GM19438 (cell line): ENCODE measurements around the gene RRAD.
"Not testable (repeated sequence)": the region's sequence is repeated elsewhere in the genome, so short reads cannot be mapped to it uniquely, and the experiment has no call there.

Experiments used
- ATAC-seq: cut with Tn5 transposase; IDR thresholded peaks from one replicate; pipeline ENCODE4 v1.9.1; 2021; ENCODE audit warnings: low read depth; ENCODE audit not compliant: unreplicated experiment

The RRAD gene

GRCh38 chr16:66903544-66904427 is 21.5 kb downstream of the RRAD start:
- no peak for ATAC-seq

- no peak for ATAC-seq
Observed at GRCh38 chr16:66902648-66903543, 22.4 kb downstream of the RRAD start.

DNA sequence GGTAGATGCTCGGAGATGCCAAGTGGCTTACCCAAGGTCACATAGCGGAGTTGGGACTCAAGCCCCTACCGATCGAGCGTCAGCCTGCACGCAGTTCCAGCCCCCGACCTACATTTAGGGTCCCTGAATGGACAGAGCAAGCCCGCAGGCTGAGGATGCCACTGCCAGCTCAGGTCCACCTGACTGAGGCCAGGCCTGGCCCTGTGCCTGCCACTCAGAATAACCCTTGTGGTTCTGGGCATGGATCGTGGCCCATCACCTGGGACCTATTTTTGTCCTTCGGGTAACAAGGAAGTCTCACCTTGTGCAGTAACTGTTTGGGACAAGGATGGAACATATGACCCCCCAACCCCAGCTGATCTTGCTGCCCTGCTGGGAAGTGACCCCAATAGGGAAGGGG is 23.7 kb downstream of the RRAD start:
- no peak for ATAC-seq

DNA sequence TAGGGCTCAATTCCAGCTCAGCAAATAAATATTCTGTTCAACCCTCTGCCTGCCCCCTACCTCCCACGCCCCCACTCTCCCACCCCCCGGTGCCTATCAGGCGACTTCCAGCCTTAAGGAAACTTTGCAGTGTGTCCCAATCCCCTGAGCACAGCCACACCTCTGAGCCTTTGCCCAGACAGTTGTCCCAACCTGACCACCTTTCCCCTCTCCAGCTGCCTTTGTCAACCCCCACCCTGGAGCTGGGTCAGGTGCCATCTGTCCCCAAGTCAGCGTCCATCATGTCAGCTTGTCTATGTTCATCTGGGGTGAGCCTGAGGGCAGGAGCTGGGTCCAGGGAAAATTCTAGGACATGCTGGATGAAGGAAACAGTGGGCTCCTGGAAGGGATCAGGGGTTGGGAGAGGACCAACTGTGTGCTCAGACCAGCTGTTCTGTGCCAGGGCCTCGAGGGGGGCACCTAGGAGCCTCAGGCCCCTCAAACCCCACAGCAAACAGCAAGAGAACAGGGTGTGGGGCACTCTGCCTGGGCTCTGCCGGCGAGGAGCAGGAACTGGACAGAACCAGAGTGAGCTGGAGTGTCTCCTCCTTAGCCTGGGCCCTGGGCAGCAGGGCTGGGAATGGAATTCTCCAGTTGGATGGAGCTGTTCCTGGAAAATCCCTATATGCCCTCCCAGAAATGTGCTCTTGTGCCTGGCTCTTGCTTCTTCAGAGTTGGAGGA is 24.5 kb downstream of the RRAD start:
- no peak for ATAC-seq

GRCh38 chr16:66899945-66900710 is 25.2 kb downstream of the RRAD start:
- ATAC-seq, result no peak

DNA sequence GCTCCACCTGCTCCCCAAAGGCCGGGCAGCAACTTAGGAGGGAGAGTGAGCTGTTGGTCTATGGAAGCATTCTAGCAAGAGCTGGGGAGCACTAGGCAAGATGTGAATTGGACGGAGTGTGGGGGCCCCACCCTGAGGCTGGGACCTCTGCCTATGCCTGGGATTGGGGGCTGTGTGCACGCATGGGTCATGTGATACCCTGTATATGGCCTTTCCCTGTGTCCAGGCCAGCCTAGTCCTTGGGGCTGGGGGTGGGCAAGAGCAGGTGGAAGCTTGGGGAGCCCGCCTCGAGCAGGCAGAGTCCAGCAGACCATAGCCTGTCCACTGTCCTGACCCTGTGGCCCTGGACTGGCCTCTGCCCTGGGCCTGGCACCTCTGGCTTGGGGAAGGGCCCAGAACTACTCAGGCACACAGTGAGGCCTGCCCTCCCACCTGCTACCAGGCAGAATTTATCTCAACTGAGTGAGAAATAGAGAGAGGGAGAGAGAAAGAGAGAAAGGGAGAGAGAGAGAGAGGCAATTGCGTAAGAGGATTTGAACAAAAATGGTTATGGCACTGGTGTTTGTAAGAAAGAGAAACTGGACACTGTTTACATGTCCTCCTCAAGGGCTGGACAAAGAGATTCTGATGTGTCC is 25.9 kb downstream of the RRAD start:
- ATAC-seq, result no peak

DNA sequence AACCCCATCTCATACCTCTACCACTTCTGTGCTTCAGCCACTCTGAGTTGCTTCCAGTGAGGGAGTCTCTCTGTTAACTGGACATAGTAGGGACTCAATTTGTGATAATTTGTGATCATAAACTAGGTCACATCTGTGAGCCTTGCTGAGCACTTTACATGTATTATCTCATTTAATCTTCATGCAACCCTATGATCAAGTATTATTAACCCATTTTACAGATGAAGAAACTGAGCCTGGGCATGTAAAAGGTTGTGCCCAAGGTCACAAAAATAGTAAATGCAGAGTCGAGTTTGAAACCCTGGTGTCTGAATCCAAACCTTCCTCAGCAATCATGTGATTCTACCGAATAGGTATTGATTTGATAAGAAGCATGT is 26.4 kb downstream of the RRAD start:
- ATAC-seq, result no peak

- no peak for ATAC-seq
Observed at GRCh38 chr16:66898207-66898606, 27.1 kb downstream of the RRAD start.

- ATAC-seq, result not testable (repeated sequence)
Observed at GRCh38 chr16:66896682-66897081, 28.7 kb downstream of the RRAD start.

DNA sequence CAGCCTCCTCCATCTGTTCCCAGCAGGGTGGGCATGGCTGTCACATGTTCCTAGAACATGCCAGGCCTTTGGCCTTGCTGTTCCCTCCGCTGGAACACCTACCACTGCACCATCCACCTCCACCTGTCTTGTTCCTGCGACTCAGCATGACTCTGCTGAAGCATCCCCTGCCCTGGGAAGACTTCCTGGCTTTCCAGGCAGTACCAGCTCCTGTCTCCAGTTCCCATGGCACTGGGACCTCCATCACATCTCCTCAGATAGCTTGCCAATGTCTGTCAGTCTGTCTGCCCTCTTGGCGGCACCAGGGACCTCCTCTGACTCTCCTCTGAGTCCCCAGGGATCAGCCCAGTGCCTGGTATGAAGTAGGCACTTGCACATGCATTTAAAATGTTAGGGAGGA is 29.3 kb downstream of the RRAD start:
- ATAC-seq, result no peak

DNA sequence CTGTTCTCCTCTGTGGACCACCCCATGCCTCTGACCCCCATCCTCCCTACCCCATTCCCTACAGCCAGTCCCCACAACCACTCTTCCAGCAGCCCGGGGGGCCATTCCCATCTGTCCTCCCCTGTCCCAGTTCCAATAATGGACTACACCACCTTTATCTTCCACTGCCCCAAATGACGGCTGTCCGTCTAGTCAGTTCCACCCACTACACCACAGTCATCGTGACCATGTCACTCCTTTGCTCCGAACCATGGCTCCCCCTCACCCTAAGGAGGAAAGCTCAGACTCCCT is 29.7 kb downstream of the RRAD start:
- no peak for ATAC-seq

DNA sequence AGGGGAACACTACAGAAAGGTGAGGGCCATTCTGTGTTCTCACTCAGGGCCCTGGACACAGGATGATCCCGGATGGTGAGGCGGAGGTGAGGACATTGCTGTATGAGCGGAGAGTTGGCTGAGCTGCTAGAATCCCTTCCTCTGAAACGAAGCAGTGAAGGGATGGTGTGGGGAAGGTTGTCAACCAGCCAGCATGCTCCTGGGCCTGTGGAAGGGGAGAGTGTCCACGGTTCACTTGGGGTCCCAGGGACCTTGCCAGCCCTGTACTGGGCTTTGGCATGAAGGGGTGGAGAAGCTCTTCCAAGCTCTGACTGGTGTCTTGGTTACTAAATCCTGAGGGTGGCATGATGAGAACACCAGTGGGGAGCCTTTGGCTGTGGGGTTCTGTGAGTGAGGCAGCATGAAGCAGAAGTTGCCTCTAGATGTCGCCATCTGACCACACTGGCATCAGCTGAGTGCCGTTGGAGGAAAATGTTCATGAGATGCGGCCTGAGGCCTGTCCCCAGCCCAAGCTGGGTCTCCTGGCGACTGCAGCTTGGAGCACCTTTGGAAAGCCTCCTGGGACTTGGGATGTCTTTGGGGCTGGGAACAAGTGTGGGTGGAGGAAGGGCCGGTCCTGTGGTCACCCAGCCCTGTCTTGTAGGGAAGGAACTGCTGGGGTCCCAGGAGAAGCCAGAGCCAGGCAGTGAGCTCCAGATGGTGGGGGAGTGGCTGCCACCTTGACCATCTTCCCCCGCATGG is 30.2 kb downstream of the RRAD start:
- no peak for ATAC-seq

- no peak for ATAC-seq
Observed at GRCh38 chr16:66894055-66894454, 31.3 kb downstream of the RRAD start.

DNA sequence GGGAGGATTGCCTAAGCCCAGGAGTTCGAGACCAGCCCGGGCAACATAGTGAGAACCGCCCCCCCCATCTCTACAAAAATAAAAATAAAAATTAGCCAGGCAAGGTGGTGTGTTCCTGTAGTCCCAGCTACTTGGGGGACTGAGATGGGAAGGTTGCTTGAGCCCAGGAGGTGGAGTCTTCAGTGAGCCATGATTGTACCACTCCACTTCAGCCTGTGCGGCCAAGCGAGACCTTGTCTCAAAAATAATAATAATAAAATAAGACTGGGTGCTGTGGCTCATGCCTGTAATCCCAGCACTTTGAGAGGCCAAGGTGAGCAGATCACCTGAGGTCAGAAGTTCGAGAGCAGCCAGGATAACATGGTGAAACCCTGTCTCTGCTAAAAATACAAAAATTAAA is 33.5 kb downstream of the RRAD start:
- no peak for ATAC-seq

GRCh38 chr16:66891360-66891759 is 34.0 kb downstream of the RRAD start:
- ATAC-seq, result no peak

DNA sequence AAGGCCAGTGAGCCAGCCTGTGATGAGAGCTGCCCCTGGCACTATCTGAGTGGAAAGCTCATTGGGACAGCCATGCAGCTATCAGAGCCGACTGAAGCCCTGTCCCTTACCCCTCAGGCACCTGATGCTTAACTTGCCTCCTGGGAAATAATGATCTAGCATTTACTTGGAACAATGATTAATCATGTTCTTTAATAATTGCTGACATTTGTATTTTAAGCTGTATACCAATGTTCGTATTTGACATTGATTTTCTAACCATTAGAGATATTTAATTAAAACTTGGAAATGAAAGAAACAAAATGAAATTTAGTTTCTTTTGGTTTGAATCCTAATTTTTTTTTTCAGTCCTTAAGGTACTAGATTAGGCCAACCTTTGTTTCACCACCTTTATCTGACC is 34.5 kb downstream of the RRAD start:
- no peak for ATAC-seq

DNA sequence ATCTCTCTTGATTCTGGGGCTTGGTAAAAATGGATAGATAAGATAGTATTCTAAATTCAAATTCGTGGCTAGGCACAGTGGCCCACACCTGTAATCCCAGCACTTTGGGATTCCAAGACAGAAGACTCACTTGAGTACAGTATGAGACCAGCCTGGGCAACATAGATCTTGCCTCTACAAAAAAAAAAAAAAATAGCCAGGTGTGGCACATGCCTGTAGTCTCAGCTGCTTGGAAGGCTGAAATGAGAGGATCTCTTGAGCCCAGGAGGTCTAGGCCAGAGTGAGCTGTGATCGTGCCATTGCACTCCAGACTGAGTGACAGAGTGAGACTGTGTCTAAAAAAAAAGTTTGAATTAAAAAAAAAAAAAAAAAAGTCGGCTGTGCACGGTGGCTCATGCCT is 35.7 kb downstream of the RRAD start:
- no peak for ATAC-seq

DNA sequence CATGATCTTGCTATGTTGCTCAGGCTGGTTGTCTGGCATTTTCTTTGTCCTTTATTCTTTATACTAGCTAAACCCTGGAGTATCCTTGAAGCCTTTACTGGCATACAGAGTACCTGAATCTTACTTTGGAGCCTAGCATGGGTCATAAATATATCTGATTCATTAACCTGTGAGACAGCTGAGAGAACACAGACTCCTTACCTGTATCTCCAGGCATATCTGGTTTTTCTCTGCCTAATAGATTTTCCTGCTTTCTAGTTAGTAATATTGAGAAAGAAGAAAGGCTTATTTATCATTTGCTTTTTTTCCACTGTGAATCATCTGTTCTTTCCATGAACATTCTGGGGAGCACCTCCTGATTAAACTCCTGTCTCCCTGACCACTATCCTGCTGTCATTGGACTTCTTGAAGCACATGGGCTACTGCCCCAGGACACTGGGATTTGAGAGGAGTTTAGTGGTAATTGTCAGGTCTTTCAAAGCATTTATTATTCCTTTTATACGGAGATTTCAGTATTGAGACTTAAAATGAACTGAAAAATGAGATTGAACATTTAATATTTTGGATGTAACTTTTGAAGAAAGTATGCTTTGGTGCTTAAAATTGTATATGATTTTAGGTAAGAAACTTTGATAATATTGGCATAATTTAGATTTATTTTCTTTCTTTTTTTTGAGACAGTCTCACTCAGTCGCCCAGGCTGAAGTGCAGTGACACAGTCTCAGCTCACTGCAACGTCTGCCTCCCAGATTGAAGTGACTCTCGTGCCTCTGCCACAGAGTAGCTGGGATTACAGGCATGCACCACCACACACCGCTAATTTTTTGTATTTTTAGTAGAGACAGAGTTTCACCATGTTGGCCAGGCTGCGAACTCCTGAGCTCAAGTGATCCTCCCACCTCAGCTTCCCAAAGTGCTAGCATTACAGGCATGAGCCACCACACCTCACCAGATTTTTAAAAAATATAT is 36.4 kb downstream of the RRAD start:
- no peak for ATAC-seq
